HepG2 (cell line): ENCODE measurements around the gene C9orf43. TPM values are rescaled to one million over a fixed set of nuclear protein-coding genes. Genes with fewer than 3 reads are reported as not detected.

Experiments used
- ARNTL ChIP-seq: sonication (generic); formaldehyde crosslinking; IDR thresholded peaks from 2 replicates; pipeline ENCODE4 v1.4.0; 2020; ENCODE audit warnings: mild to moderate bottlenecking, missing genetic modification reagents
- DDIT3 ChIP-seq: sonication (generic); formaldehyde crosslinking; IDR thresholded peaks from 2 replicates; pipeline ENCODE4 v1.4.0; 2020; ENCODE audit warnings: mild to moderate bottlenecking, missing genetic modification reagents
- GMEB1 ChIP-seq: sonication (generic); formaldehyde crosslinking; IDR thresholded peaks from 2 replicates; pipeline ENCODE4 v1.5.1; 2020; ENCODE audit warnings: missing genetic modification reagents, mild to moderate bottlenecking, borderline replicate concordance
- HIVEP1 ChIP-seq: sonication (generic); formaldehyde crosslinking; IDR thresholded peaks from 2 replicates; pipeline ENCODE4 v1.4.0; 2020; ENCODE audit warnings: mild to moderate bottlenecking, missing genetic modification reagents
- KAT2B ChIP-seq: fragments of 150-350 bp; IDR thresholded peaks from 2 replicates; pipeline ENCODE4 v1.6.1; 2014; ENCODE audit warnings: low read depth, low read length, borderline replicate concordance
- KMT2A ChIP-seq: sonication (generic); formaldehyde crosslinking; IDR thresholded peaks from 2 replicates; pipeline ENCODE4 v1.4.0; 2020; ENCODE audit warnings: missing genetic modification reagents
- NFYB ChIP-seq: sonication (generic); formaldehyde crosslinking; IDR thresholded peaks from 2 replicates; pipeline ENCODE4 v1.4.0; 2020; ENCODE audit warnings: missing genetic modification reagents
- NFYC ChIP-seq: IDR thresholded peaks from 2 replicates; pipeline ENCODE4 v1.6.1; 2016; ENCODE audit warnings: missing genetic modification reagents, missing compliant biosample characterization
- SRSF9 ChIP-seq: fragments of 200-400 bp; formaldehyde crosslinking; IDR thresholded peaks from 2 replicates; pipeline ENCODE4 v1.6.1; 2018; ENCODE audit warnings: borderline replicate concordance, mild to moderate bottlenecking, low read depth, low read length; ENCODE audit not compliant: insufficient read depth, poor library complexity, severe bottlenecking
- ZEB1 ChIP-seq: IDR thresholded peaks from 2 replicates; pipeline ENCODE4 v1.6.1; 2012; ENCODE audit warnings: mild to moderate bottlenecking, low read depth, inconsistent platforms; ENCODE audit not compliant: insufficient replicate concordance
- ZFY ChIP-seq: sonication (generic); formaldehyde crosslinking; IDR thresholded peaks from 2 replicates; pipeline ENCODE4 v1.4.0; 2020; ENCODE audit warnings: missing genetic modification reagents
- ZNF367 ChIP-seq: sonication (generic); formaldehyde crosslinking; IDR thresholded peaks from 2 replicates; pipeline ENCODE4 v1.4.0; 2020; ENCODE audit warnings: missing genetic modification reagents, borderline replicate concordance
- ZNF563 ChIP-seq: sonication (generic); formaldehyde crosslinking; IDR thresholded peaks from 2 replicates; pipeline ENCODE4 v1.8.0; 2022; ENCODE audit warnings: mild to moderate bottlenecking, moderate library complexity, missing genetic modification reagents
- ZNF589 ChIP-seq: sonication (generic); formaldehyde crosslinking; conservative IDR thresholded peaks from 2 replicates; pipeline ENCODE4 v1.8.0; 2022; ENCODE audit warnings: mild to moderate bottlenecking, moderate library complexity, missing genetic modification reagents
- polyA plus RNA-seq, 8 experiments: library from polyadenylated mRNA; depleted of rRNA in 3 of 8; stranded (reverse) in 7 of 8; unstranded in 1 of 8; fragments of >200 nt; fragmentation: Illumina TruSeq in 4 of 8; extraction: Trizol in 4 of 8; gene quantifications; 2 replicates each; pipeline versions ENCODE4 v1.2.1 to v1.2.3, GENCODE V29; 2011 to 2016; ENCODE audit warnings: low read depth in 4 of 8, missing spikeins in 1 of 8, mixed read lengths in 1 of 8; ENCODE audit not compliant: insufficient read depth in 1 of 8
- total RNA-seq, 5 experiments: library from RNA; depleted of rRNA; stranded (reverse); fragments of >200 nt; fragmentation: Illumina TruSeq; extraction: Trizol; gene quantifications; 2 replicates each; pipeline ENCODE4 v1.2.3, GENCODE V29; 2016; ENCODE audit warnings: low read depth in 1 of 5
- TF ChIP-seq, protein P1 (sequence below): sonication (generic); formaldehyde crosslinking; IDR thresholded peaks from 2 replicates; pipeline ENCODE4 v1.5.1; 2020; ENCODE audit warnings: mild to moderate bottlenecking, missing genetic modification reagents, moderate library complexity
- TF ChIP-seq, protein P2 (sequence below): IDR thresholded peaks from 2 replicates; pipeline ENCODE4 v1.6.1; 2016; ENCODE audit warnings: low read depth
- TF ChIP-seq, protein P3 (sequence below): IDR thresholded peaks from 2 replicates; pipeline ENCODE4 v1.6.1; 2016; ENCODE audit warnings: missing compliant biosample characterization, missing genetic modification reagents, borderline replicate concordance
- TF ChIP-seq, protein P4 (sequence below): IDR thresholded peaks from 2 replicates; pipeline ENCODE4 v1.6.1; 2016; ENCODE audit warnings: mild to moderate bottlenecking

The C9orf43 gene
- total and polyA plus RNA-seq, 2 of the 13 experiments (the other 11 are each of a cell fraction or from before 2014, with no cell fraction given), result 0.24 to 0.31 TPM

- TF ChIP-seq, protein P1, sequence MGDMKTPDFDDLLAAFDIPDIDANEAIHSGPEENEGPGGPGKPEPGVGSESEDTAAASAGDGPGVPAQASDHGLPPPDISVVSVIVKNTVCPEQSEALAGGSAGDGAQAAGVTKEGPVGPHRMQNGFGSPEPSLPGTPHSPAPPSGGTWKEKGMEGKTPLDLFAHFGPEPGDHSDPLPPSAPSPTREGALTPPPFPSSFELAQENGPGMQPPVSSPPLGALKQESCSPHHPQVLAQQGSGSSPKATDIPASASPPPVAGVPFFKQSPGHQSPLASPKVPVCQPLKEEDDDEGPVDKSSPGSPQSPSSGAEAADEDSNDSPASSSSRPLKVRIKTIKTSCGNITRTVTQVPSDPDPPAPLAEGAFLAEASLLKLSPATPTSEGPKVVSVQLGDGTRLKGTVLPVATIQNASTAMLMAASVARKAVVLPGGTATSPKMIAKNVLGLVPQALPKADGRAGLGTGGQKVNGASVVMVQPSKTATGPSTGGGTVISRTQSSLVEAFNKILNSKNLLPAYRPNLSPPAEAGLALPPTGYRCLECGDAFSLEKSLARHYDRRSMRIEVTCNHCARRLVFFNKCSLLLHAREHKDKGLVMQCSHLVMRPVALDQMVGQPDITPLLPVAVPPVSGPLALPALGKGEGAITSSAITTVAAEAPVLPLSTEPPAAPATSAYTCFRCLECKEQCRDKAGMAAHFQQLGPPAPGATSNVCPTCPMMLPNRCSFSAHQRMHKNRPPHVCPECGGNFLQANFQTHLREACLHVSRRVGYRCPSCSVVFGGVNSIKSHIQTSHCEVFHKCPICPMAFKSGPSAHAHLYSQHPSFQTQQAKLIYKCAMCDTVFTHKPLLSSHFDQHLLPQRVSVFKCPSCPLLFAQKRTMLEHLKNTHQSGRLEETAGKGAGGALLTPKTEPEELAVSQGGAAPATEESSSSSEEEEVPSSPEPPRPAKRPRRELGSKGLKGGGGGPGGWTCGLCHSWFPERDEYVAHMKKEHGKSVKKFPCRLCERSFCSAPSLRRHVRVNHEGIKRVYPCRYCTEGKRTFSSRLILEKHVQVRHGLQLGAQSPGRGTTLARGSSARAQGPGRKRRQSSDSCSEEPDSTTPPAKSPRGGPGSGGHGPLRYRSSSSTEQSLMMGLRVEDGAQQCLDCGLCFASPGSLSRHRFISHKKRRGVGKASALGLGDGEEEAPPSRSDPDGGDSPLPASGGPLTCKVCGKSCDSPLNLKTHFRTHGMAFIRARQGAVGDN (CRISPR knock-in tag), result peak; percentile 99
- peak; percentile 48; the same call in 1 of the 2 replicates for TF ChIP-seq GMEB1 (CRISPR knock-in tag)
- TF ChIP-seq NFYB, result peak; percentile 54
- peak; percentile 20 for TF ChIP-seq ZEB1
- TF ChIP-seq ZFY (CRISPR knock-in tag), result peak; percentile 94
- TF ChIP-seq HIVEP1, result no peak; the same call in 1 of the 2 replicates
- TF ChIP-seq ZNF563 (CRISPR knock-in tag), result 0 out of 2 replicates have a peak, but pooled peaks have one; percentile 52
- TF ChIP-seq SRSF9, result no peak
- TF ChIP-seq KAT2B, result peak; percentile 64; the same call in 1 of the 2 replicates
- TF ChIP-seq, protein P2, sequence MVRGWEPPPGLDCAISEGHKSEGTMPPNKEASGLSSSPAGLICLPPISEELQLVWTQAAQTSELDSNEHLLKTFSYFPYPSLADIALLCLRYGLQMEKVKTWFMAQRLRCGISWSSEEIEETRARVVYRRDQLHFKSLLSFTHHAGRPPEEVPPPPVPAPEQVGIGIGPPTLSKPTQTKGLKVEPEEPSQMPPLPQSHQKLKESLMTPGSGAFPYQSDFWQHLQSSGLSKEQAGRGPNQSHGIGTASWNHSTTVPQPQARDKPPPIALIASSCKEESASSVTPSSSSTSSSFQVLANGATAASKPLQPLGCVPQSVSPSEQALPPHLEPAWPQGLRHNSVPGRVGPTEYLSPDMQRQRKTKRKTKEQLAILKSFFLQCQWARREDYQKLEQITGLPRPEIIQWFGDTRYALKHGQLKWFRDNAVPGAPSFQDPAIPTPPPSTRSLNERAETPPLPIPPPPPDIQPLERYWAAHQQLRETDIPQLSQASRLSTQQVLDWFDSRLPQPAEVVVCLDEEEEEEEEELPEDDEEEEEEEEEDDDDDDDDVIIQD (CRISPR knock-in tag), result 0 out of 2 replicates have a peak, but pooled peaks have one; percentile 26
- 0 out of 2 replicates have a peak, but pooled peaks have one; percentile 14 for TF ChIP-seq NFYC (CRISPR knock-in tag)
- TF ChIP-seq ZNF589, result no peak
- TF ChIP-seq DDIT3 (CRISPR knock-in tag), result no peak
- TF ChIP-seq ARNTL (CRISPR knock-in tag), result 0 out of 2 replicates have a peak, but pooled peaks have one; percentile 23
- TF ChIP-seq ZNF367 (CRISPR knock-in tag), result no peak
- TF ChIP-seq, protein P3, sequence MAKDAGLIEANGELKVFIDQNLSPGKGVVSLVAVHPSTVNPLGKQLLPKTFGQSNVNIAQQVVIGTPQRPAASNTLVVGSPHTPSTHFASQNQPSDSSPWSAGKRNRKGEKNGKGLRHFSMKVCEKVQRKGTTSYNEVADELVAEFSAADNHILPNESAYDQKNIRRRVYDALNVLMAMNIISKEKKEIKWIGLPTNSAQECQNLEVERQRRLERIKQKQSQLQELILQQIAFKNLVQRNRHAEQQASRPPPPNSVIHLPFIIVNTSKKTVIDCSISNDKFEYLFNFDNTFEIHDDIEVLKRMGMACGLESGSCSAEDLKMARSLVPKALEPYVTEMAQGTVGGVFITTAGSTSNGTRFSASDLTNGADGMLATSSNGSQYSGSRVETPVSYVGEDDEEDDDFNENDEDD (CRISPR knock-in tag), result peak; percentile 46; the same call in 1 of the 2 replicates
- TF ChIP-seq, protein P4, sequence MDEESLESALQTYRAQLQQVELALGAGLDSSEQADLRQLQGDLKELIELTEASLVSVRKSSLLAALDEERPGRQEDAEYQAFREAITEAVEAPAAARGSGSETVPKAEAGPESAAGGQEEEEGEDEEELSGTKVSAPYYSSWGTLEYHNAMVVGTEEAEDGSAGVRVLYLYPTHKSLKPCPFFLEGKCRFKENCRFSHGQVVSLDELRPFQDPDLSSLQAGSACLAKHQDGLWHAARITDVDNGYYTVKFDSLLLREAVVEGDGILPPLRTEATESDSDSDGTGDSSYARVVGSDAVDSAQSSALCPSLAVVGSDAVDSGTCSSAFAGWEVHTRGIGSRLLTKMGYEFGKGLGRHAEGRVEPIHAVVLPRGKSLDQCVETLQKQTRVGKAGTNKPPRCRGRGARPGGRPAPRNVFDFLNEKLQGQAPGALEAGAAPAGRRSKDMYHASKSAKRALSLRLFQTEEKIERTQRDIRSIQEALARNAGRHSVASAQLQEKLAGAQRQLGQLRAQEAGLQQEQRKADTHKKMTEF (CRISPR knock-in tag), result peak; percentile 87
- no peak for TF ChIP-seq KMT2A (CRISPR knock-in tag)
Observed at GRCh38 chr9:113387560-113388230, 22.9 kb upstream of the C9orf43 start (continued).
